AG04449 (cell line): ENCODE measurements around the gene ERGIC1.

Source experiments
- CTCF ChIA-PET: fragments of 350-600 bp; formaldehyde crosslinking; extraction: SDS; loops from one replicate; lab custom pipeline; 2021; ENCODE audit warnings: antibody characterized with exemption; lab: Yijun Ruan, JAX
- POLR2A ChIA-PET: fragments of 400-600, 350-600 bp; formaldehyde crosslinking; extraction: SDS; loops from one replicate; lab custom pipeline; 2020; ENCODE audit warnings: antibody characterized with exemption, inconsistent platforms; lab: Yijun Ruan, JAX
- DNase-seq: peaks from one replicate; pipeline ENCODE4 v3.0.0-alpha.2; 2010; ENCODE audit warnings: low read depth, low spot score
- H3K4me3 ChIP-seq: 2 replicates; pipeline ENCODE4 v1.5.1; 2011; ENCODE audit warnings: low read depth, mild to moderate bottlenecking, control low read depth, low read length
- TF ChIP-seq, protein P1 (sequence below): IDR thresholded peaks from one replicate; pipeline ENCODE4 v1.5.1; 2011; ENCODE audit warnings: mild to moderate bottlenecking, moderate library complexity, low read length, control low read depth, inconsistent platforms; ENCODE audit not compliant: insufficient read depth; ENCODE audit errors: missing control alignments

Gene ERGIC1

DNA sequence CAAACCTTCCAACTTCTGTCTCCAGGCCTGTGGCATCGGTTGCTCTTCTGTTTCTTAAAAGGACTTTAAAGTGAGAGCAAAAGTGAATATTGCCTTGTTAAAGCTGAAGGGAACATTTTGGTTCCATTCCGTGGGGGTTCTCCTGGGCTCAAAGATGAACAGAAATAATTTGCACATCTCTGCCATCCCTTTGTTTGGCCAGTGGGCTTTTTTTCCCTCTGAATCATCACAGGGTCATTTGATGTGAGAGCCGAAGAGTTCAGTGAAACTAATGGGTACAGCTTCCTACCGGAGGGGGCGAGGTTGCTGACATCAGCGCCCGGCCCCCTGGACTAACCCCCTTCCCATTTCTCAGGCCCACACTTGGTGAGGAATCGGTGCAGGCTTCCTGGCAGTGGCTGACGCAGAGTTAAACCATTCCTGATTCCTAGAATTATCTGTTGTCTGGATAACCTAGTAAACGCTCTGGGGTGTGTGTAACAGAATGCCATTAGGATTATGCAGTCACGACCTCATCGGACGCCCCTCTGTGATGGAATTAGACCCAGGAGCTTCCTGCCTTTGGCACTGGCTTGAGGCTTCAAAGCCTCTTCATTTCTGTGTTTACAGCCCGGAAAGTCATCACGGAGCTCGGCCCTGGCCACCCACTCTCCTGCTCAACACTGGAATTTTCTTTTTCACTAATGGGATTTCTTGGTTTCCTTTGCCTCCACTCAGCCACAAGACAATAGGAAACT lies 63.6 kb downstream of the ERGIC1 start:
- DNase-seq: peak; percentile 96
- ChIA-PET CTCF (interaction anchor here (0.7 to 10.6 kb wide), 12 partner anchors 10 to 661 kb away, joined by 3 to 88 read pairs (median 4); partner anchors contain the start of gene DUSP1), POLR2A (interaction anchor here (0.6 to 6.4 kb wide), 12 partner anchors 8 to 430 kb away, joined by 3 to 117 read pairs (median 4); partner anchors contain the start of genes DUSP1 and STC2)

DNA sequence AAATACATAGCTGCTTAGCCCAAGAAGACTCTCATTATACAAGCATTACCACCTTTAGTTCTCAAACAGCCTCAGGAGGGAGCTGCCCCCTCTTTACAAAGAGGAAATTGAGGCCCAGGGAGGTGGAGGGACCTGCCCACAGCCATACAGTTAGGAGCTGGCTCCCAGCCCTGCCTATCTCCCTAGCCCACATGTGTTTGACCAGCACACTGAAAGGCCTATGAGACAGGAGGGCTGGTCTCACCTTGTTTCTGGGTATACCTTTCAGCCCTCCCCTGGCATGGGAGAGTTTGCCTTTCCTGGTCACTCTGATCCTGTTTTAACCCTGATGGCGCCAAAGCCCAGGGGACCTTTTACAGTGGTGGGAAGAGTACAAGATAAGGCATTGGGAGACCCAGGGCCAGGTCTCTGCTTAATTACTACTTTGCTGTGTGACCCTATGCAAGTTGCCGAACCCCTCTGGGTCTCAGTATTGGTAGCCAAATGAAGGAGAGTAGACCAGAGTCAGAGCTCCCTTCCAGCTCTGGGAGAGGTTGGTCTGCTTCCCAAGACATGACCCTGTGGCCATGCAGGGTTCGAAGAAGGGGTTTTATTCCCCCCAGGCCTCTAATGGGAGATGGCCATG lies 64.3 kb downstream of the ERGIC1 start:
- DNase-seq: no peak
- POLR2A ChIA-PET: interaction anchor here (0.6 to 6.4 kb wide), 10 partner anchors 7 to 430 kb away, joined by 3 to 117 read pairs (median 4); partner anchors contain the start of genes DUSP1 and STC2
- CTCF ChIA-PET: interaction anchor here (0.9 to 10.6 kb wide), 12 partner anchors 21 to 661 kb away, joined by 3 to 88 read pairs (median 4); partner anchors contain the start of gene DUSP1
- TF ChIP-seq, protein P1, sequence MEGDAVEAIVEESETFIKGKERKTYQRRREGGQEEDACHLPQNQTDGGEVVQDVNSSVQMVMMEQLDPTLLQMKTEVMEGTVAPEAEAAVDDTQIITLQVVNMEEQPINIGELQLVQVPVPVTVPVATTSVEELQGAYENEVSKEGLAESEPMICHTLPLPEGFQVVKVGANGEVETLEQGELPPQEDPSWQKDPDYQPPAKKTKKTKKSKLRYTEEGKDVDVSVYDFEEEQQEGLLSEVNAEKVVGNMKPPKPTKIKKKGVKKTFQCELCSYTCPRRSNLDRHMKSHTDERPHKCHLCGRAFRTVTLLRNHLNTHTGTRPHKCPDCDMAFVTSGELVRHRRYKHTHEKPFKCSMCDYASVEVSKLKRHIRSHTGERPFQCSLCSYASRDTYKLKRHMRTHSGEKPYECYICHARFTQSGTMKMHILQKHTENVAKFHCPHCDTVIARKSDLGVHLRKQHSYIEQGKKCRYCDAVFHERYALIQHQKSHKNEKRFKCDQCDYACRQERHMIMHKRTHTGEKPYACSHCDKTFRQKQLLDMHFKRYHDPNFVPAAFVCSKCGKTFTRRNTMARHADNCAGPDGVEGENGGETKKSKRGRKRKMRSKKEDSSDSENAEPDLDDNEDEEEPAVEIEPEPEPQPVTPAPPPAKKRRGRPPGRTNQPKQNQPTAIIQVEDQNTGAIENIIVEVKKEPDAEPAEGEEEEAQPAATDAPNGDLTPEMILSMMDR: no peak
- no peak overlapping the region for H3K4me3 ChIP-seq

More for the DNA sequence above, 63.6 kb downstream of the ERGIC1 start:
- H3K4me3 ChIP-seq: no peak overlapping the region
- TF ChIP-seq, protein P1: no peak

DNA sequence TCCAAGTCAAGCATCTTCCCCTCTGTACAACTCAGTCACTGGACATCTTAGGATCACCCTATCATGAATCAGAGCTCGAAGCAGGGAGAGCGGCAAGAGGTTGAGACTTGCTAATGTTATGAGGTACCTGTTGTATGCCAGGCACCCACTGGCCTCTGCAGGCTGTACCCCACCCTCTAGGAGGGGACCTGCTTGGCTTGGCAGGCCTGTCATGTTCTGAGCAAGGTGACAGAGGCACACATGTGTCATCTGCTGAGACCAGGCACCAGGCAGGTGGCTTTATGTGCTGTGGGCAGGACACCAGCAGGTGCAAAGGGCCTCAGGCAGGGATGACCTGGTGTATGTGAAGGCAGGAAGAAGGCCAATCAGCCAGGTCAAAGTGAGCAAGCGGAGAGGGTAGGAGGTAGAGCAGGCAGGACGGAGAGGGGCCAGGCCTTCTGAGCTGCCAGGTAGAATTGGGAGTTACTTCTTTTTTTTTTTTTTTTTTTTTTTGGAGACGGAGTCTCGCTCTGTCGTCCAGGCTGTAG lies 64.9 kb downstream of the ERGIC1 start:
- POLR2A ChIA-PET: interaction anchor here (1.2 to 6.4 kb wide), 3 partner anchors 30 to 131 kb away, joined by 4 to 117 read pairs (median 7); partner anchors contain the start of gene DUSP1
- TF ChIP-seq, protein P1: no peak
- DNase-seq: no peak
- CTCF ChIA-PET: interaction anchor here (0.9 to 10.6 kb wide), 7 partner anchors 9 to 192 kb away, joined by 3 to 88 read pairs (median 6); no protein-coding TSS in a partner anchor
- no peak overlapping the region for H3K4me3 ChIP-seq

DNA sequence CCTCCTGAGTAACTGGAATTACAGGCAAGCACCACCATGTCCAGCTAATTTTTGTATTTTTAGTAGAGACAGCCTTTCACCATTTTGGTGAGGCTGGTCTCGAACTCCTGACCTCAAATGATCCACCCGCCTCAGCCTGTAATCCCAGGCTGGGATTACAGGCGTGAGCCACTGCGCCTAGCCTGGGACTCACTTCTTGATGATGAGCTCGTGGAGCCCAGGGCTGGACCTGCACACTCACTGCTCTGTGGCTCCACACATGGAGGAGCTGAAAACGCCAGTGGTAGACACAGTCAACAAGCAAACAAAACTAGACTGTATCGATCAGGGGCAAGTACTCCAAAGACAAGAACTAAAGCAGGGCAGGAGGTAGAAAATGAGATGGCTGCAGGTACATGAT lies 65.4 kb downstream of the ERGIC1 start:
- TF ChIP-seq, protein P1: no peak
- ChIA-PET CTCF (interaction anchor here (0.6 to 10.6 kb wide), 8 partner anchors 9 to 192 kb away, joined by 3 to 88 read pairs (median 5); partner anchors contain the start of gene RPL26L1), POLR2A (interaction anchor here (6.4 kb wide), 1 partner anchor 132 kb away, joined by 117 read pairs; the partner anchor contains the start of gene DUSP1)

DNA sequence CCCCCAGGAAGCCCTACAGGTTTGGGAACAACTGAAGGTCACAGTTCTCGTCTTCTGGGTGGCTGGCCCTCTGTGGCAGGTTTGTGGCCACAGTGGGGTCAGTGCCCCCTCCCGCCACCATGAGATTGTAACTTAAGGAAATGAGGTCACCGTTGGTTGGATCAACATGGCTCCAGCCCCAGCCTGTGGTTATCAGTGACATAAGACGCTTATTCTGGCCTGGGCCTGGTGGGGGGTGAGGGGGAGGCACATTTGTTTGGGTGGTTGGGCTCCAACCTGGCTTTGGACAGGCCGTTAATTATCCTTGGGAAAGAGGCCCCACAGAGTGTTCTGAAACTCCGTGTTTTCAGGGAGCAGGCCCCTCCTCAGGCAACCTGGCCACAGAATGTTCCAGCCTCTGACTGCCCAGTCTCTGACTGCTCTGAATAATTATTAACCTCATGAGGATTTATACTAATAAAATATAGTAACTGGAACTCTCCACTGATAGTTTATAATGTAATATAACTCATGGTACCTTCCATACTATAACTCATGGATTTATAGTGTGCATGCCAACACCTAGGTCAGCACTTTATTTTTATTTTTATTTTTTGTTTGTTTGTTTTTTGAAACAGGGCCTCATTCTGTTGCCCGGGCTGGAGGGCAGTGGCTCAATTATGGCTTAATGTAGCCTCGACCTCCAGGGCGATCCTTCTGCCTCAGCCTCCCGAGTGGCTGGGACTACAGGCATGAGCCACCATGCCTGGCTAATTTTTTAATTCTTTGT lies 67.1 kb downstream of the ERGIC1 start:
- POLR2A ChIA-PET: interaction anchor here (1.1 to 6.4 kb wide), 2 partner anchors 128 to 134 kb away, joined by 6 to 117 read pairs; partner anchors contain the start of gene DUSP1
- H3K4me3 ChIP-seq: no peak overlapping the region
- CTCF ChIA-PET: interaction anchor here (1.1 to 10.6 kb wide), 4 partner anchors 31 to 187 kb away, joined by 3 to 88 read pairs (median 41); no protein-coding TSS in a partner anchor
- TF ChIP-seq, protein P1: no peak
- peak; percentile 71 for DNase-seq

More for the DNA sequence above, 65.4 kb downstream of the ERGIC1 start:
- DNase-seq: no peak
- H3K4me3 ChIP-seq: no peak overlapping the region
